DOHH2 (cell line): ENCODE data around the gene BRCA1.
"Not testable (repeated sequence)": the region's sequence is repeated elsewhere in the genome, so short reads cannot be mapped to it uniquely, and the experiment has no call there.

ENCODE experiments used
- H3F3A ChIP-seq: fragments of 200-600 bp; sonication (generic), shearing (Covaris generic); 2 replicates; pipeline ENCODE4 v1.6.0; 2016; ENCODE audit warnings: antibody characterized with exemption, mild to moderate bottlenecking; ENCODE audit not compliant: control insufficient read depth, insufficient read depth
- H3K27ac ChIP-seq: fragments of 200-600 bp; sonication (generic); 2 replicates; pipeline ENCODE4 v1.5.1; 2014; ENCODE audit warnings: low read depth, mild to moderate bottlenecking, low read length, moderate library complexity
- H3K27me3 ChIP-seq: fragments of 200-600 bp; sonication (generic); 2 replicates; pipeline ENCODE4 v1.6.1; 2014; ENCODE audit warnings: mild to moderate bottlenecking, low read length, mixed read lengths; ENCODE audit not compliant: control insufficient read depth
- H3K36me3 ChIP-seq: fragments of 200-600 bp; sonication (generic); 2 replicates; pipeline ENCODE4 v1.6.1; 2014; ENCODE audit warnings: mild to moderate bottlenecking, low read length, moderate library complexity, mixed read lengths; ENCODE audit not compliant: control insufficient read depth
- H3K4me1 ChIP-seq: fragments of 200-600 bp; sonication (generic); 2 replicates; pipeline ENCODE4 v1.6.1; 2014; ENCODE audit warnings: mild to moderate bottlenecking, low read length, mixed read lengths; ENCODE audit not compliant: control insufficient read depth
- H3K4me2 ChIP-seq: fragments of 200-600 bp; sonication (generic); 2 replicates; pipeline ENCODE4 v1.6.0; 2014; ENCODE audit warnings: mild to moderate bottlenecking, low read length, moderate library complexity
- H3K4me3 ChIP-seq: fragments of 200-600 bp; sonication (generic); 2 replicates; pipeline ENCODE4 v1.5.1; 2014; ENCODE audit warnings: mild to moderate bottlenecking, low read length, mixed read lengths
- H3K79me2 ChIP-seq: fragments of 200-600 bp; sonication (generic); 2 replicates; pipeline ENCODE4 v1.6.1; 2014; ENCODE audit warnings: mild to moderate bottlenecking, low read length, mixed read lengths; ENCODE audit not compliant: control insufficient read depth
- H3K9me2 ChIP-seq: fragments of 200-600 bp; sonication (generic); replicated peaks from 2 replicates; pipeline ENCODE4 v1.6.1; 2014; ENCODE audit warnings: mild to moderate bottlenecking, low read length, mixed read lengths; ENCODE audit not compliant: control insufficient read depth
- H3K9me3 ChIP-seq: fragments of 200-600 bp; sonication (generic); 2 replicates; pipeline ENCODE4 v1.6.1; 2014; ENCODE audit warnings: antibody characterized with exemption, low read length, mixed read lengths; ENCODE audit not compliant: control insufficient read depth, insufficient read depth
- H4K20me1 ChIP-seq: fragments of 200-600 bp; sonication (generic); 2 replicates; pipeline ENCODE4 v1.6.0; 2014; ENCODE audit warnings: low read depth, mild to moderate bottlenecking, antibody characterized with exemption, low read length, moderate library complexity; ENCODE audit not compliant: control insufficient read depth, insufficient read depth
- EZH2phosphoT487 ChIP-seq: fragments of 200-600 bp; sonication (generic); IDR thresholded peaks from 2 replicates; pipeline ENCODE4 v1.6.1; 2017; ENCODE audit warnings: borderline replicate concordance, mild to moderate bottlenecking, antibody characterized with exemption, low read length, moderate library complexity, mixed read lengths
- TF ChIP-seq, protein P1 (sequence below): fragments of 200-600 bp; sonication (generic); IDR thresholded peaks from one replicate; pipeline ENCODE4 v1.5.1; 2014; ENCODE audit warnings: antibody characterized with exemption, mild to moderate bottlenecking, low read depth, low read length; ENCODE audit not compliant: poor library complexity, severe bottlenecking

The BRCA1 gene

GRCh38 chr17:43135454-43135819, 10.3 kb upstream of the BRCA1 start:
- peak overlapping the region; percentile 24 for H3K4me3 ChIP-seq
- 0 out of 2 replicates have a peak, but pooled peaks cover 6% of the 10 kb centered on the region for H3K79me2 ChIP-seq
- TF ChIP-seq, protein P1, sequence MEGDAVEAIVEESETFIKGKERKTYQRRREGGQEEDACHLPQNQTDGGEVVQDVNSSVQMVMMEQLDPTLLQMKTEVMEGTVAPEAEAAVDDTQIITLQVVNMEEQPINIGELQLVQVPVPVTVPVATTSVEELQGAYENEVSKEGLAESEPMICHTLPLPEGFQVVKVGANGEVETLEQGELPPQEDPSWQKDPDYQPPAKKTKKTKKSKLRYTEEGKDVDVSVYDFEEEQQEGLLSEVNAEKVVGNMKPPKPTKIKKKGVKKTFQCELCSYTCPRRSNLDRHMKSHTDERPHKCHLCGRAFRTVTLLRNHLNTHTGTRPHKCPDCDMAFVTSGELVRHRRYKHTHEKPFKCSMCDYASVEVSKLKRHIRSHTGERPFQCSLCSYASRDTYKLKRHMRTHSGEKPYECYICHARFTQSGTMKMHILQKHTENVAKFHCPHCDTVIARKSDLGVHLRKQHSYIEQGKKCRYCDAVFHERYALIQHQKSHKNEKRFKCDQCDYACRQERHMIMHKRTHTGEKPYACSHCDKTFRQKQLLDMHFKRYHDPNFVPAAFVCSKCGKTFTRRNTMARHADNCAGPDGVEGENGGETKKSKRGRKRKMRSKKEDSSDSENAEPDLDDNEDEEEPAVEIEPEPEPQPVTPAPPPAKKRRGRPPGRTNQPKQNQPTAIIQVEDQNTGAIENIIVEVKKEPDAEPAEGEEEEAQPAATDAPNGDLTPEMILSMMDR = no peak
- TF ChIP-seq EZH2phosphoT487 = no peak
- H3K27me3 ChIP-seq = no peaks in the 10 kb centered on the region
- no peaks in the 10 kb centered on the region for H3K9me3 ChIP-seq
- H3K4me2 ChIP-seq = peak overlapping the region; percentile 45
- H3K9me2 ChIP-seq = no peaks in the 10 kb centered on the region
- H4K20me1 ChIP-seq = no peaks in the 10 kb centered on the region
- H3K4me1 ChIP-seq = peaks cover 45% of the 10 kb centered on the region
- 0 out of 2 replicates have a peak, but pooled peaks cover 2% of the 10 kb centered on the region for H3F3A ChIP-seq
- H3K27ac ChIP-seq = peak overlapping the region; percentile 54; the same call in 1 of the 2 replicates
- peaks cover 35% of the 10 kb centered on the region for H3K36me3 ChIP-seq

DNA sequence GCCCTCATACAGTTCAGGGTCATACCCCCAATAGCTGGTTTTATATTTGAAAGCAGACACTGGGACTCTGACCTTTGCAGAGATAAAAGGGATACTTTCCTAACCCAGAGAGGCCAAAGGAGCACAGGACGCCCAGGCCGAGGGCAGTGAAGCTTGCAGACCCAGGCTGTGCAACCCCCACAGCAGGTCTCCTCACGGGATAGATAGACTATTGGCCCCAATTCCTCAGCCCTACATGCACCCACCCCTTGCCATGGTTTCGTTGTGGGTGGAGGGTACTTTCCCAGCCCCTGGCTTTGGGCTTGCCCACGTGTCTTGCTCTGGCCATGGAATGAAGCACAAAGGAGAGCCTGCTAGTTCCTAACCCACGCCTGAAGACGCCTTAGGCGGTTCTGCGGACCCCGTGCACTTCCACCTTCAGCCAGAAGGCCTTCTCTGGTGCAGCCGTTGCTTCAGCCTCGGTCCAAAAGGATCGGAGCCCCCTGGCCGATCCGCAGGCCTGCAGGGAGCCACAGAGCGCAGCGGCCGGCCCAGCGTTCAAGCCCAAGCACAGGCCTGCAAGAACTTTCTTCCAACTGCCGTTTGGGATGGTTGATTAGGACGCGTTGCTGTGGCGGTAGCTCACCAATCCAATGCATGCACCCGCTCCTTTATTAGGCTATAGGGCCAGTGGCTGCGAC, 9.8 kb upstream of the BRCA1 start:
- TF ChIP-seq, protein P1 = no peak
- TF ChIP-seq EZH2phosphoT487 = no peak
- H3K79me2 ChIP-seq = peaks cover 9% of the 10 kb centered on the region; the same call in 1 of the 2 replicates
- H3K9me2 ChIP-seq = no peaks in the 10 kb centered on the region
- H3K4me3 ChIP-seq = no peak overlapping the region
- no peaks in the 10 kb centered on the region for H3K27me3 ChIP-seq
- H3K9me3 ChIP-seq = no peaks in the 10 kb centered on the region
- H3F3A ChIP-seq = 0 out of 2 replicates have a peak, but pooled peaks cover 2% of the 10 kb centered on the region
- H4K20me1 ChIP-seq = no peaks in the 10 kb centered on the region
- no peak overlapping the region for H3K27ac ChIP-seq
- H3K4me1 ChIP-seq = peaks cover 40% of the 10 kb centered on the region
- peaks cover 35% of the 10 kb centered on the region for H3K36me3 ChIP-seq
- H3K4me2 ChIP-seq = no peak overlapping the region

DNA sequence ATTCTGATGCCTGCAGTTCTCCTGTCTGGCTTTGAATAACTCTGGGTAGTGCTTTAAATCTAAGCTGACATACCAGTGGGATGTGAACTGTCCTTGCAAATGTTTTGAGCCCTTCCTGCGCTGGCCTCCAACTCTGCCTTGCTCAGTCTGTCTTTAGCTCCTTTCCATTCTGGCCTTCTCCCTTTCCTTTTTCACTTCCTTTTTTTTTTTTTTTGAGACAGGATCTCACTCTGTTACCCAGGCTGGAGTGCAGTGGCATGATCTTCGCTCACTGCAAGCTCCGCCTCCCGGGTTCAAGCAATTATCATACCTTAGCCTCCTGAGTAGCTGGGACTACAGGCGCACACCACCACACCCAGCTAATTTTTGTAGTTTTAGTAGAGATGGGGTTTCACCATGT, 8.3 kb upstream of the BRCA1 start:
- H3K9me3 ChIP-seq, H4K20me1 ChIP-seq, H3K9me2 ChIP-seq, H3K4me3 ChIP-seq, H3K27me3 ChIP-seq, H3F3A ChIP-seq, H3K27ac ChIP-seq: not testable (repeated sequence)
- Histone ChIP-seq H3K36me3 (peaks cover 48% of the 10 kb centered on the region), H3K4me2 (peak overlapping the region; percentile 37), H3K4me1 (peaks cover 49% of the 10 kb centered on the region), H3K79me2 (peaks cover 23% of the 10 kb centered on the region)

DNA sequence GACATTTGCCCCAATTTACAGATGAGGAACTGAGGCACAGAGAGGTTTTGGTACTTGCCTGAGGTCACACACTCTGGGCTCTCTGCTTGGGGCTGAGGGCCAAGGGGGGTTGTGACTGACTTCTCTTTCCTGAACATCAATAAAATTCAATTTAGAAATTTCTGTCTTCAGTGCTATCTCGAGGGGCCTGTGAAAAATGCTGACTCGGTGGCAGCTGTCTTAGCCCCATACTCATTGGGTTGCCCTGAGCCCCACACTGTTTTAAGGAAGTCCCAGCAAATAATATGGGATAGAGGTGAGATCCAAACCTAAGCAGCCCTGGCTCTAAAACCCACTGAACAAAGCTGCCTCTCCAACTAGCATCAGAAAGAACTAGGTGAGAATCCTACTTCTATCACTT, 7.0 kb upstream of the BRCA1 start:
- H3K27ac ChIP-seq = no peak overlapping the region
- H3K4me3 ChIP-seq = no peak overlapping the region
- no peak overlapping the region for H3K4me2 ChIP-seq
- H4K20me1 ChIP-seq = no peaks in the 10 kb centered on the region
- H3K36me3 ChIP-seq = peaks cover 58% of the 10 kb centered on the region
- TF ChIP-seq, protein P1 = no peak
- TF ChIP-seq EZH2phosphoT487 = no peak
- peaks cover 34% of the 10 kb centered on the region for H3K79me2 ChIP-seq
- peaks cover 2% of the 10 kb centered on the region; the same call in 1 of the 2 replicates for H3F3A ChIP-seq
- no peaks in the 10 kb centered on the region for H3K9me2 ChIP-seq
- no peaks in the 10 kb centered on the region for H3K9me3 ChIP-seq
- no peaks in the 10 kb centered on the region for H3K27me3 ChIP-seq
- peaks cover 51% of the 10 kb centered on the region for H3K4me1 ChIP-seq
